ENCODE results near the gene PSME2.

GRCh38 chr14:24171422-24172260, 25.2 kb upstream of the PSME2 start, which contains the start of gene REC8:
- no peak for TF ChIP-seq EP300 (IDR thresholded peaks at IDR 0.05; ENCODE audit: low read depth)
- no peak for TF ChIP-seq CTCF (IDR thresholded peaks at IDR 0.05)

All from transverse colon (tissue), 3 donors.